Astrocyte (in vitro differentiated cells and primary cell): Measurements from ENCODE around the gene KIAA0232.

Experiments
- CTCF ChIP-seq: IDR thresholded peaks from 2 replicates; pipeline ENCODE4 v1.5.1; 2011; ENCODE audit warnings: low read depth, mild to moderate bottlenecking, inconsistent platforms, low read length, moderate library complexity; ENCODE audit not compliant: insufficient read depth
- EZH2 ChIP-seq: IDR thresholded peaks from 2 replicates; pipeline ENCODE4 v1.6.1; 2012; ENCODE audit warnings: mild to moderate bottlenecking, low read length, inconsistent platforms; ENCODE audit not compliant: insufficient read depth

- TF ChIP-seq CTCF (no peak), EZH2 (no peak)
Observed at GRCh38 chr4:6898763-6899162, 116.2 kb downstream of the KIAA0232 start.
